Glomerular visceral epithelial cell (primary cell): ENCODE measurements around the gene CNTN2.

Experiments used
- DNase-seq: peaks from one replicate; pipeline ENCODE4 v3.0.0-alpha.2; 2016; ENCODE audit errors: extremely low spot score

CNTN2 gene, protein sequence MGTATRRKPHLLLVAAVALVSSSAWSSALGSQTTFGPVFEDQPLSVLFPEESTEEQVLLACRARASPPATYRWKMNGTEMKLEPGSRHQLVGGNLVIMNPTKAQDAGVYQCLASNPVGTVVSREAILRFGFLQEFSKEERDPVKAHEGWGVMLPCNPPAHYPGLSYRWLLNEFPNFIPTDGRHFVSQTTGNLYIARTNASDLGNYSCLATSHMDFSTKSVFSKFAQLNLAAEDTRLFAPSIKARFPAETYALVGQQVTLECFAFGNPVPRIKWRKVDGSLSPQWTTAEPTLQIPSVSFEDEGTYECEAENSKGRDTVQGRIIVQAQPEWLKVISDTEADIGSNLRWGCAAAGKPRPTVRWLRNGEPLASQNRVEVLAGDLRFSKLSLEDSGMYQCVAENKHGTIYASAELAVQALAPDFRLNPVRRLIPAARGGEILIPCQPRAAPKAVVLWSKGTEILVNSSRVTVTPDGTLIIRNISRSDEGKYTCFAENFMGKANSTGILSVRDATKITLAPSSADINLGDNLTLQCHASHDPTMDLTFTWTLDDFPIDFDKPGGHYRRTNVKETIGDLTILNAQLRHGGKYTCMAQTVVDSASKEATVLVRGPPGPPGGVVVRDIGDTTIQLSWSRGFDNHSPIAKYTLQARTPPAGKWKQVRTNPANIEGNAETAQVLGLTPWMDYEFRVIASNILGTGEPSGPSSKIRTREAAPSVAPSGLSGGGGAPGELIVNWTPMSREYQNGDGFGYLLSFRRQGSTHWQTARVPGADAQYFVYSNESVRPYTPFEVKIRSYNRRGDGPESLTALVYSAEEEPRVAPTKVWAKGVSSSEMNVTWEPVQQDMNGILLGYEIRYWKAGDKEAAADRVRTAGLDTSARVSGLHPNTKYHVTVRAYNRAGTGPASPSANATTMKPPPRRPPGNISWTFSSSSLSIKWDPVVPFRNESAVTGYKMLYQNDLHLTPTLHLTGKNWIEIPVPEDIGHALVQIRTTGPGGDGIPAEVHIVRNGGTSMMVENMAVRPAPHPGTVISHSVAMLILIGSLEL

DNA sequence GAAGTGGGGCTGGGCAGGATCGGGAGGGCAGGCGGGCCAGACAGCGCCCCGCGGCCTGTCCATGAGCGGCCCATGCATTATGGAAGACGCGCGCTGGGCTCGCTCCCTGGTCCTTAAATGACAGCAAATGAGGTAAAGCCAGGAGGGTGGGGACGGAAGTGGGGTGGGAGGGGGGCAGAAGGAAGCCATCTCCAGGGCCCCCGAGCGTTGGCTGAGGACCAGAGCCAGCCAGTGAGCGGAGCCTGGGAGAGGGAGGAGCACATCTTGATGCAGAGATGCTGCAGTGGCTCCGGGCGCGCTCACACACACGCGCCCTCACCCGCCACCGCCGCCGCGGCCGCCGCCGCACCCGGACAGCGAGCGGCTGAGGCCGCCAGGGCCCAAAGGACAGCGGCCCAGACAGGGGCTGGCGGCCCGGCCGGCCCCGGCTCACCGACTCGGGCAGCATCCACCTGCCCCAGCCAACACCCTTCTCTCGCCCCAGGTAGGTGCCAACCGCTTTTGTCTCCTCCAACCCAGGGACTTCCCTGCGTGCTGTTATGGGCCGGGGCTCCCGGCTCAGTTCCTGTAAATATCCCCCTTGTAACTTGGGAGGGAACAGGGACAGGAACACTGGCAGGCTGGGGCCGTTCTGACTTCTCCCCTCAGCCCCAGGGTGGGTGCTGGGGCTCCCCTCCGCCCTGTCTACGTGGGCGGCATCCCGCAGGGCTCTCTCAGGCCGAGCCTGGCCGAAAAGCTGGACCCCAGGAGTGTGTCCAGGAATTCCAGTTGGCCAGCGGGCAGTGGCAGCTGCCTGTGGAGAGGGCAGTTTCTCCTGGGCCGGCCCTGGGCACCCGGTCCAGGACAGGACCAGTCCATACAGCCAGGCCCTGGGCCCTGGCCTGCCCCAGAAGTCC lies at the start of gene CNTN2:
Gene CNTN2 (plus strand): TSS at position 302 of the 896 bp plus-strand sequence. CDS start 9,974 bp downstream, outside the sequence.
- no peak for DNase-seq

DNA sequence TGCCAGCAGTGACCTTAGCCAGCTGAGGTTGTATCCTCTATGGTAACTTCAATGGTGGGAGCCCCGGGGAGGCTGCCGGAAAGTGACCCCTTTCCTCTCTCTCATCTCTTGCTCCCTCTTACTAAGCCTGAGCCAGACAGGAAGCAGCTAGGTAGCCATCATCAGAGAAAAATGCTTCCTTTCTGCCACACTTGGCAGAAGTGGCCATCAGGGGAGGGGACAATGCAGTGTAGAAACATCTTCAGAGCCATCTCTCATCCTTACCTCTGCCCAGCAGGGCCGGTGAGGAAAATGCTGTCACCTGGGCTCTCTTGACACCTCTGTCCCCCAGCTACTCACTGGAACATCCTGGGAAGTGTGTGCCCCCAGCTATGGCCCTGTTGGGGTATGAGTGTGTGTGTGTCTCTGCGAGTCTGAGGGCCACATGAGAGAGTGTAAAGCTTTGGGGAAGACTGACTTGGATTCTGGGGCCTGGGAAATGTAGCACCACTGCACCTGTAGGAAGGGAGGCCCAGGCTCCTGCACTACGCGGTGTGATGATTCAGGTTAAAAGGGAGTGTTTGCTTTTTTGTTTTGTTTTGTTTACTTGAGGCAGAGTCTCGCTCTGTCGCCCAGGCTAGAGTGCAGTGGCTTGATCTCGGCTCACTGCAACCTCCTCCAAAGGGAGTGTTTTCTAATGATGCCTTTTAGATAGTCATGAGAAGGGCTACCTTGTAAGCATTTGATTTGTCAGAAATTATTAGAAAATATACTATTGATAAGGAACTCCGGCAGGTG lies 48.7 kb upstream of the CNTN2 start:
- no peak for DNase-seq

DNA sequence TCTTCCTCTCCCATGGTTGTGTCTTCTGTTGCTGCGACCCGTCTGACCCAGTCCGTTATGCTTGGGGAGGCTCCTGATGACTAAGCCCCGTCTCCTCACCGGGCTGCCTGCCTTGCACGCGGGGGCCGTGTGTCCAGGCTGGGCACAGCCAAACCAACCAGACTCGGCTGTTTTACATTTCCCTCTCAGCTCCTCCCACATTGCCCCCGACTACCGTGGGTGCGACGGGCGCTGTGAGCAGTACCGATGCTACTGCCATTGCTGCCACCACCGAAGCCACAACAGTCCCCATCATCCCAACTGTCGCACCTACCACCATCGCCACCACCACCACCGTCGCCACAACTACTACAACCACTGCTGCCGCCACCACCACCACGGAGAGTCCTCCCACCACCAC lies 46.0 kb upstream of the CNTN2 start:
- no peak for DNase-seq

DNA sequence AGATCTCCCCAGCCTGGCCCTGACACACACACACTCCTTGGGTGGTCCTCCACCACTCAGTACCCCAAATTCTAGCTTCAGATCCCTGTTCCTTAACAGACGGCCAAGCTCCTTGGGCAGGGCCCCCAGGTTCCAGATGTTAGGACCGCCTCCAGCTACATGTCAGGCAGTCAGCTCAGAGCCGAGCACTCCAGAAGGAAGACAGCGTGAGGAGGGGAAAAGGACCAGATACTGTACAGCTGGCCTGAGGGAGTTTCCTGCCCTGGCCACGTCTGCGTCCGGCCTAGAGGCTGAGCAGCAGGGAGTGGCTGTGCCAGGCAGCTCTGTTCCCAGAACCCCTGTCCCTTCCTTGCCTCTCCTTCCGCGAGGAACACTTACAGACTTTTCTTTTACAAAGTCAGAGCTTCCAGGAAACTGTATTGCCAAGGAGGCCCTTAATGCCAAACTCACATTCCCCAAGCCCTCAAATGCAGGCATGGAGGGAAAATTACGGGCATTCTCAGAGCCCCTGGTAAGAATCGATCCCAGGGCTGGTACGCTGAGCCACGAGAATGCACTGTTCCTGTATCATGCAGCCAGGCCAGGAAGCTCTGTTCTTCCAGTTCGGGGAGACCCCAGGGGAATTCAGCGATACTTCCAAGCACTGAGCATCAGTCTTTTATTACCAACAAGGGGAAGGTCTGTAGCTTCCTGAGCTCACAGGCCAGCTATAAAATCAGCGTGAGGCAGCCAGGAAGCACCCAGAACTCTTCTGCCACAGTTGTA lies 45.2 kb upstream of the CNTN2 start:
- DNase-seq = no peak

DNA sequence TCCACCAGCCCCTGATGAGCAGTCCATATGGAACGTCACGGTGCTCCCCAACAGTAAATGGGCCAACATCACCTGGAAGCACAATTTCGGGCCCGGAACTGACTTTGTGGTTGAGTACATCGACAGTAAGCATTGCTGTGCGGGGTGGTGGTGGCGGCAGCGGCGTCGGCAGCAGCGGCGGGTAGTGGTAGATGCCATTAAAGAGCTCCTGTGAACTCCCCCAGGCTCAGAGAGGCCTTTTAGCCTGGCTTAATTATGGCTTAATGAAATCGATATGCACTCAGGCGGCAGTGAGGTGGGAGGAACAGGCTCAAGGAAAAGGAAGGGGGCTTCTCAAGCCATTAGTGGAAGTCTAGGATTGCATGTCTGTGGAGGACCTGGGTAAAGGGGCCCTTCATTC lies 41.9 kb upstream of the CNTN2 start:
- no peak for DNase-seq

DNA sequence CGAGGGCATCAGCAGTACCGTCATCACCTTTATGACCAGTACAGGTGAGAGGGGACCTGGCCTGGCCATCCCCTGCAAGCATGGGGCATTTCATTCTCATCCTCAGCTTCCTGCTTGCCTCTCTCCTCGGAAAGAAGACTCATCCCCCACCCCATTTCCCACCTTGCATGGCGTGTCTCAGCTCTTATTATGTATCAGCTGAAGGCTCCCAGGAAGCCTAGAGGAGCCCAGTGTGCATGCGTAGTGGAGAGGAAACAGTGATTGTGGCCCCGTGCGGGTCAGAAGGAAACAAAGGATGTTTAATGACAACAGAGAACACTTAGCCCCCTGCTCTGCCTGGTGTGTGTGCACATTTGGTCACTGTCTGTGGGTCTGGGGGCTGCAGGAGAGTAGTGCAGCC lies 40.3 kb upstream of the CNTN2 start:
- no peak for DNase-seq

DNA sequence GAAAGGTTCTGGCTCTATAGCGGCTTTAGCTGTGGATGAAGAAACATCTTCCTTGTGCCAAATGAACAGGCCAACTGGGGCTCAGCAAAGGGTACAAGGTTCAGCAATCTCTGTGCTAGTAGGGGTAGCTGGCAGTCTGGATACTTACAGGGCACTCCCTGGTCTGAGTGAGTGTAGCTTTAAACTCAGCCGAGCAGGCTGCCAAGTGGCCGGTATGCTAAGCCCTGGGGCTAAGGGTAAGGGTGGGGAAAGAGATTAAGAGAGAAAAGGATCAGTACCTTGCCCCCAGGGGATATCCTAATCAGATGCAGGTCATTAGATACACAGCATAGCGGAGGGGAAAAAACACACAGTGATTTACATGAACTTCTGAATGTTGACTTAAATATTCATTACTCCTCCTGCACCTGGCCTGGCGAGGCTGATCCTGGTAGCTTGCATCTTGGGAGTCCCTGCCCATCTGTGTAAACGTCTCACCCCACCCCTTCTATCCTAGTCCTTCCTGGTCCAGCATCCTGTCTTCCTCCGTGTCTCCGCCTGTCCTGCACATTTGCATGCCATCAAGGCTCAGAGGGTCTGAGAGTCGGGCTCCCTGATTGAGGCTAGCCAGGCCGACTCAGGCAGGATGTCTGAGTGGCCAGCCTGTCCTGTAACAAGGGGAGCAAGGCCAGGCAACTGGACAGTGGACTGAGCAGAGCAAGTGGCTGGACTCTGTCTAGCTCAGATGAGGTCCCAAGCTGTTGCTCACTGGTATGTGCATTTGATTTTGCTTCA lies 39.5 kb upstream of the CNTN2 start:
- no peak for DNase-seq

DNA sequence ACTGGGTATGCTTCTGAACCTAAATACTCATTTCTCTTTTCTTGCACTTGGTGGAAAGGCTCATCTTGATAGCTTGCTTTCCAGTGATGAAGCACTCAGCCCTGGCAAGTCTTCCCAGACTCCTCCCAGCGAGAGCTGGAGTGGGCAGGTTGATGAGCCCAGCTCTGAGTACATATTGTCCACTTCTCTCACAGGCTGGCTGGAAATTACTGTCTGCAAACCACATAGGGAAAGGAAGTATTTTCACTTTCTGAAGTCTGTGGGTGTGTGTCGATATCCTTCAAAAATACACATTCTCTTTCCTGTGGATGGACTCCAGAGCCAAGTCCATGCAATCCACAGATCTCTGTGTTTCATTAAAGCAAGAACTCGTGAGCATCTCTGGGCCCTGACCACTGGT lies 38.7 kb upstream of the CNTN2 start:
- no peak for DNase-seq

DNA sequence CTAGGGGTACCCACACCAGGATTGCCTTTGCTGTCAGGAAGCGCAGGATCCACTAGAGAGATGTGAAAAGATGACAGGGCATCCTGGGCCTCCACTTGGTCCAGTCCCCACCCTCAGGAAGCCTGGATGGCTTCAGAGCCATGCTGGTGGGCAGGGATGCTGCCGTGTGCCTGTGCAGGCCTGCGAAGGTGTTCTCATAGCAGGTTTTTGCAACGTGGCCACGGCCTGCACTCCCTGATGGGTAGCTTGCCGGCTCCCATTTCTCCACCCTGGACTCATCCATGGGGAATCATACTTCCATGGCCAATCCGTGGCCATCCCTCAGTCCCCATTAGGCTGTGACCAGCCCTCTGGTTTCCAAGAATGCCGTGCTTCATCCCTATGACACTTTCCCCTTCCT lies 34.1 kb upstream of the CNTN2 start:
- no peak for DNase-seq

DNA sequence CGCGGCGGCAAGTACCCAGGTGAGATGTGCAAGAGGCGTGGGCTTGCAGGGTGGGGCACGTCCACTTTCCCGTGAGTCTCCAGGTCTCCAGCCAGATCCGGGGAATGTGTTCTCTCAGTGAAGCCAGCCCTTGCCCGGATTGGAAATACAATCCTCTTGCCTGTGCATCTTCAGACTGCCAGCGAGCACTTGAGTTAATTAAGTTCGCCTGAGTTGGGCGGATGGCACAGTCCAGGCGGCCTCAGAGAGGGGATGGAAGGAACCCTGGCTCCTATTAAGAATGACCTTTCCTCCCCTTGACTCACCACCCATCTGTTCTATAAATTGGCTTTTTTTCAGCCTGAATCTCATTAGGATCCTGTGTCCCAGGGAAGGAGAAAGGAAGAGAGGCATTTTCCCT lies 33.3 kb upstream of the CNTN2 start:
- no peak for DNase-seq

DNA sequence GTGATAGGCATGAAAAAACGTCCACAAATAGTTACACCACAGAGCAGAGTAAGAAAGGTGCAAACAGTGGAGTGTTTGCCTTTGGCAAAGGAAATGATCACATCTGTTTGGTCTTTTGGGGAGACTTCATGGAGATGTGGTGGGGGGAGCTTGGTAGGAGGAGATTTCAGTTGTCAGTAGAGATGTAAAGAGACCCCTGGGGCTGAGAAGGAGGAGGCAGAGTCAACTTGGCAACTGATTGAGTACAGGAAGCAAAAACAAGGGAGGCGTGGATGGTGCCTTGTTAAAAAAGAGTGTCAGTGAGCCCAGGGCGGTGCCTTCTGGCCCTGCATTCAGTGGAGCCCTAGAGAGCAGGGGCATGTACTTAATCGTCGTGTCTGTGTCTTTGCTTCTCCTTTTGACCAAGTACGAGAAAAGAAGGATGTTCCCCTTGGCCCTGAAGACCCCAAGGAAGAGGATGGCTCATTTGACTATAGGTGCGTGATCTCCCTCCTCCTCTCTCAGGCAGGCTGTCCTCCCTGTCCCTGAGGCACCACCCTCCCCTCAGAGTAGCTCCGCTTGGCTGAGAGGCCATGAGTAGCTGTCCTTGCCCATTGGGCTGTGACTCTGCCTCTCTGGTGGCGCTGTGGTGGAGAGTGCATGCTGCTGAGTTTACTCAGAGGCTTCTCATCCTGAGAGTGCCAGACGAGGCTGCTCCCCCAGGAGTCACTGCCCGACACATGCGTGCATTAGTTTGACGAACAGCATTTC lies 30.4 kb upstream of the CNTN2 start:
- DNase-seq = no peak

DNA sequence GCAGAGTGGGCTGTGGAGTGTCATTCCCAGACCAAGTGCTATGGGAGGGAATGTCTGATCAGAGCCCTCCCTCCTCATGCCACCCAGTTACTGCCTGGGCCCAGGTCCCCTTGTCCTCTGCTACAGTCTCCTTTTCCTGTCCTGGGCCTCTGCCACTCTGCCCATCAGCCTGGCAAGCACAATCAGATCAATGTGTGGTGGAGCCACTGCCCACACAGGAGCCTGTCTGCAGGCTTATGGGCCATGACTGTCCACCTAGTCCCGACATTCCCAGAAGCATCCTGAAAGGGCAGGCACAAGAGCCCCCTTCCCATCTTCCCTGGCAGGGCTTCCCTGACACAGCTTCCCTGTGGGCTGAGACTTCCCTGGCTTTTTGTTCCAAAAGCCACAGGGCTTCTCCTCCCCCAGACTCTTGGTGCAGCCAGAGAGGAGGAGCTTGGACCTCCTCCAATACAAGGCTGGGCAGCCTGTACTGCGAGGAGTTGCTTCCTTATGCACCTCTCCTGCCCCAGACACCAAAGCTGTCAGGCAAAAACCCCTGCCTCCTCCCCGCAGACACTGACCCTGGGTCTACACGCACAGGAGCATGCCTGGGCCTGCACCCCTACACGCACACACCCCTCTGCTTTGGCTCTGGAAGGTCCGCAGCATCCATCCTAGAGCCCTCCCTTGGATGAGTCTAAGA lies 29.2 kb upstream of the CNTN2 start:
- peak; percentile 5 for DNase-seq

DNA sequence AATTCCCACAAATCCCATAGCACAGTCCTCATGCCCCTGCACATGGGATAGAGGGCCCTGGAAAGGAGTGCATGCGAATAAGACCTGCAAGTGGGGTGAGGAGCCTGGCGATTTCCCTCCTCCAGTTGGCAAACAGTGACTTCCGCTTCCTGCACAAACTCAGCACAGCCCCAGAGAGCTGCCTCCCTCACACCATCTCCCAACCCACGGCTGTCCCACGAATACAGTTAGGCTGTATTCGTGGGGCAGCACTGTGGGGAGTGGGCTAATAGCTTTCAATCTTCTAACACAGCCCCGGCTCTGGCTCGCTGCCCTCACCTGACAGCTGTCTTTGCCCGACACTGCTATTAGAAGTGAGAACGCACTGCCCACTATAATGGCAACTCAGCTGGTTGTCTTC lies 28.2 kb upstream of the CNTN2 start:
- DNase-seq = no peak

DNA sequence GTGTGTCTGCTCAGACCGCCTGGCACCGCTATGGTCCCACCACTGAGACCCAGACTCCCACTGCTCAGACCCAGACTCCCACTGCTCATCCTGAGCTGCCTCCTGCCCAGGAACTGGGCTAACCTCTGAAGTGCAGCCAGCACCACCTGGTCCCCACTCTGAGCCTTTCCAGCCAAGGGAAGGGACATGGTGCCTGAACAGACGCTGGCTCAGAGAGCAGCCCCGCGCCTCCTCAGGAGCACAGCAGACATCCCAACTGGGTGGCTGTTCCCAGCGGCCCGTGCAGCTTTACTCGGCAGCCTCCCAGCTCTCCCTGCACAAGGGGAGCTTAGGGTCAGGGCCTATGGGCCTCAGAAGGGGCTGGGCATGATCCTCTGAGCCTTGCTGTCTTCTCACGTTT lies 27.8 kb upstream of the CNTN2 start:
- DNase-seq = no peak

DNA sequence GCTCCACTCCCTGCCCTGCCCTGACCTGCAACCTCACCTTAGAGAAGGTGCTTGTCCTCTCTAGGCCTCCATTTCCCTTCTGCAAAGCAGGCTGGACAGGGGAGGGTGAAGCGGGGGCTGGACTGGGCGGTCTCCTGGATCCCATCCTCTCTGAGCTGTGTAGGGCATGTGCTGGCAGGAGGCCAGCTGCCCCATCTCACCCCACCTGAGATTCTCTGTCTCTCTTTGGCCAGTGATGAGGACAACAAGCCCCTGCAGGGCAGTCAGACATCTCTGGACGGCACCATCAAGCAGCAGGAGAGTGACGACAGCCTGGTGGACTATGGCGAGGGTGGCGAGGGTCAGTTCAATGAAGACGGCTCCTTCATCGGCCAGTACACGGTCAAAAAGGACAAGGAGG lies 26.9 kb upstream of the CNTN2 start:
- no peak for DNase-seq

DNA sequence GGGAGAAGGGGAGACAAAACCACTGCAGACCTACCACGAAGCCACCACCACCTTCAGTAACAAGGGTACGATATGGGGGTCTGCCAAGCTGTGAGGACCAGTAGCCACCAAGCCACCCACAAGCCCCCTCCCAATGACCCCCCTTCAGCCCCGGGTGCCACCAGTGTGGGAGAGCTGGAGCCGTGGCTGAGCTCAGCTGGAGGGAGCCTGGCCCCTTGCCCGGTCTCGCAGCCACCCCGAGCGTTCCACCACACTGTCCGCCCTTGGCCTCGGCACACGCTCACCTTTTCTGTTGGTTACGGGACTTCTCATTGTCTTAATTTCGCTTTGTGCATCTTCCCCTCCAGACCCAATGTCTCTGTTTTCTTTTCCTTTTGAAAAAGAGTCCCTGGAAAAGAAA lies 26.4 kb upstream of the CNTN2 start:
- DNase-seq = no peak

DNA sequence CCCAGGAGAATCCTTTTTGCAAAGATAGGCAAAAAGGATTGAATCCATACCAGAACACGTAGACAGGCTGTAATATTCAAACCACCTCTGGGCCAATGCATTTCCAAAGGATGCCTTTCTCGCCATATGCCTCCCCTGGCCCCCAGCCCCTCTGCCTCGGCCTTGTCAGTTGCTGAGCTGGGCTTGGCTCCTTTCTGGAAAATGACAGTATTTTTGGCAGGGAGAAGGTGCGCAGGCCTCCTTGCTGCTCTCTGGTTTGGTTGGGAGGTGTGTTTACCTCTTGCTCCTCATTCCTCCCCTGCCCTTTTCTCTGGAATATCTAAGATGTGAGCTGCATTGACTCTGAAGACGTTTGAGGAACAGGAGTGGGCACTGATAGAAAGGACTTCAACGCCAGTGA lies 26.0 kb upstream of the CNTN2 start:
- no peak for DNase-seq

DNA sequence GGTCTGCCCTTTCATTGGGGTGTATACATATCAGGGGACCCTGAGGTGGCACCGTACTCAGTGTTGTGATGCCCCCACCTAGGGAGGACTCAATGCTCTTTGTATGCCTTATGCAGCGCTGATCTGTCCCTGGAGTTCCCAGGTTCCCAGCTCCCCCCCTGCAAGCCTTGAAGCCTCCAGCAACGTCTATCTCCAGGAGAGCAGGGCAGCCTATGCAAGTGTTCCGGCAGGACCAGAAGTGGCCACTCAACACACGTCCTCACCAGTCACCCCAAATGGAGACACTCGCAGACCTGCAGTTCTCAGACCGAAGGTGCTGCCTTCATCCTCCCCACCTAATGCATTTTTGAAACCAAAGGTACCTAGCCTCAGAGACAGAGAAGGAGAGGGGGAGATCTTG lies 25.2 kb upstream of the CNTN2 start:
- DNase-seq = no peak
